Panc1 (cell line): ENCODE data around the gene THRSP.
A peak's percentile ranks its signal among the peaks of the same experiment; 100 is the strongest.

Experiments used
- CTCF ChIP-seq: fragments of 450-650 bp; IDR thresholded peaks from 2 replicates; pipeline ENCODE4 v1.5.1; 2017; ENCODE audit warnings: mild to moderate bottlenecking
- POLR2AphosphoS5 ChIP-seq: IDR thresholded peaks from 2 replicates; pipeline ENCODE4 v1.6.1; 2012; ENCODE audit warnings: mild to moderate bottlenecking, low read depth, low read length, moderate library complexity
- REST ChIP-seq, 2 experiments: IDR thresholded peaks; 2 replicates each; pipeline ENCODE4 v1.6.1; 2011 to 2012; ENCODE audit warnings: low read depth in 2 of 2, control low read depth in 1 of 2, low read length in 1 of 2, mild to moderate bottlenecking in 1 of 2, moderate library complexity in 1 of 2; ENCODE audit not compliant: insufficient read depth in 1 of 2
- SIN3A ChIP-seq: IDR thresholded peaks from 2 replicates; pipeline ENCODE4 v1.6.1; 2012; ENCODE audit warnings: low read depth, mild to moderate bottlenecking, low read length, moderate library complexity, borderline replicate concordance; ENCODE audit not compliant: insufficient read depth
- TCF7L2 ChIP-seq: IDR thresholded peaks from 2 replicates; pipeline ENCODE4 v1.6.1; 2011; ENCODE audit warnings: mild to moderate bottlenecking, low read depth, low read length, inconsistent platforms

GRCh38 chr11:78045851-78046485 is 17.7 kb upstream of the THRSP start:
- TF ChIP-seq CTCF (peak; percentile 100), POLR2AphosphoS5 (peak; percentile 49; the same call in 1 of the 2 replicates), TCF7L2 (no peak), REST (IDR thresholded peaks at IDR 0.05; ENCODE audit: insufficient read depth in 1 of 2, low read depth in 2 of 2, low read length in 1 of 2) (no peak), SIN3A (no peak)
